Ovary (tissue), 3 donors: ENCODE measurements around the gene GMPPB.

Source experiments
- CTCF ChIP-seq, 3 donors: fragments of 450-650 bp in 2 of 3; fragments of 200-600 bp in 1 of 3; IDR thresholded peaks; one replicate each; pipeline versions ENCODE4 v1.5.1 to v1.8.0; 2016 to 2022; ENCODE audit warnings: antibody characterized with exemption in 3 of 3, mild to moderate bottlenecking in 1 of 3
- EP300 ChIP-seq: sonication (generic); formaldehyde crosslinking; IDR thresholded peaks from one replicate; pipeline ENCODE4 v1.6.1; 2017; ENCODE audit warnings: antibody characterized with exemption
- POLR2A ChIP-seq: fragments of 450-650 bp; IDR thresholded peaks from one replicate; pipeline ENCODE4 v1.6.1; 2017; ENCODE audit warnings: antibody characterized with exemption, mild to moderate bottlenecking, moderate library complexity
- donor health status: DM: no; HTN: no; CAD: no.

- TF ChIP-seq CTCF (IDR thresholded peaks at IDR 0.05) (no peak), POLR2A (no peak), EP300 (no peak)
Observed at GRCh38 chr3:49711489-49711888, 12.3 kb downstream of the GMPPB start.
